CMK (cell line): Measurements from ENCODE around the gene ZFPM1.
"Not testable (repeated sequence)": the region's sequence is repeated elsewhere in the genome, so short reads cannot be mapped to it uniquely, and the experiment has no call there.

Experiments
- DNase-seq: peaks from one replicate; pipeline ENCODE4 v3.0.0-alpha.2; 2010; ENCODE audit warnings: low read depth

Gene ZFPM1

DNA sequence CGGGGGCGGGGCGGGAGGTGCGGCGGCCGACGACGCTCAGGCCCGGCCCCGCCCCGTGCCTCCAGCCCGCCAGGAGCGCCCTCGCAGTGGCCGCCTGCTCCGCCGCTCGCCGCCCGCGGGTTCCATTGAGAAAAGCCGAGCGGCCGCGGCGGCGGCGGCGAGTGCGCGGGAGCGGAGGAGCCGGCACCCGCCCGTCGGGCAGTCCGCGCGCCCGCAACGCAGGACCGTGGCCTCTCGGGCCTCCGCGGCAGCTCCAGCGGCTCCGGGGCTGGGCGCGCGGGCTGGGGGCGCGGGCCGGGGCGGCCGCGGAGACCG, at the start of gene ZFPM1:
TSS of gene ZFPM1 (plus strand) at position 64 of the 315 bp plus-strand sequence. CDS start 359 bp downstream, outside the sequence.
- DNase-seq = no peak

DNA sequence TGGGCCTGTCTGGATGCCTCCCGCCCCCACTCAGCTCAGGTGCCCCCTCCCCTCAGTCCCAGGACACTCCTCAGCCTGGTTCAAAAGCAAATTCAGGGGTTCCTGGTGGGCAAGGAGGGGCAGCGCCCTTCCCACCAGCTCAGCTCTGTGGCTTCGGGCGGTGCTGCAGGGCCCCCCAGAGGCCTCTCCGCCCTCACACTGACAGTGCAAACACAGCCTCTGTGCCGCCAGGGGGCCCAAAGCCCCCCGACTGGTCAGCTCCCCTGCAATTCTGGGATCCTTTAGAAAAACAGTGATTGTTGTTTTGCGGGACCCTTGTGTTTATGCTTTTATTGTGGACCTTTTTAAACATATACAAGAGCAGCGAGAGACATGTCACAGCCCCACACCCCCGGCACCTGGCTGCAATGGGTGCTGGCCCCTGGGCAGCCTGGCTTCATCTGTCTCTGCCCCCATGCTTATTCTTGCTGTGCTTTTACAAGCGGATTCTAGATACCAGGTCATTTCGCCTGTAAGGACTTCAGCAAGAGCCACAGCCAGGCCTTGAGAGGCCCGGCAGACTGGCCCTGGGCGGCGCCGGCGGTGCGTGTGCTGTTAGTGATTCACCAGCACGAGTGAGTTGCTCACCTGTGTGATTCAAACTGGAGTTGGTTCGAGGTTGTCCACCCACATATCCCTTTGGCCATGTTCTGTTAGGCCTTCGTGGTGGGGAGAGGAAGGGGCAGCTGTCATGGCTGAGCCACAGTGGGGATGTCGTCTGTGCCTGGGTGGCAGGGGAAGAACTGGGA, 49.1 kb upstream of the ZFPM1 start:
- DNase-seq = no peak

DNA sequence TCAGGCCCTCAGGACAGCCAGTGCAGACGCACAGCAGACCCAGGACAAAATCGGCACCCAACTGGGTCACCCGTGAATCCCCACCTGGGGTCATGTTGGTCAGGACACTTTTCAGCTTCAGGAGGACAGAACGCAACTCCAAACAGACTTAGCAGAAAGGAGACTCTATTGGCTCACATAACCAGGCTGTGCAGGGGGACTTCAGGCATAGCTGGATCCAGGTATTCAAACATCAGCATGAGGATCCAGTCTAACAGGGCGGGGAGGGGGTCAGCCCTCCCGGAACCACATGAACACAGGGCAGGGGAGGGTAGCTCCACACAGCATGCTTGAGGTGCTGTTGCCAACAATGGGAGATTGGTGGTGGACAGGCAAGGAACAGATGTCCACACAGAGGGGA, 48.3 kb upstream of the ZFPM1 start:
- DNase-seq = no peak

DNA sequence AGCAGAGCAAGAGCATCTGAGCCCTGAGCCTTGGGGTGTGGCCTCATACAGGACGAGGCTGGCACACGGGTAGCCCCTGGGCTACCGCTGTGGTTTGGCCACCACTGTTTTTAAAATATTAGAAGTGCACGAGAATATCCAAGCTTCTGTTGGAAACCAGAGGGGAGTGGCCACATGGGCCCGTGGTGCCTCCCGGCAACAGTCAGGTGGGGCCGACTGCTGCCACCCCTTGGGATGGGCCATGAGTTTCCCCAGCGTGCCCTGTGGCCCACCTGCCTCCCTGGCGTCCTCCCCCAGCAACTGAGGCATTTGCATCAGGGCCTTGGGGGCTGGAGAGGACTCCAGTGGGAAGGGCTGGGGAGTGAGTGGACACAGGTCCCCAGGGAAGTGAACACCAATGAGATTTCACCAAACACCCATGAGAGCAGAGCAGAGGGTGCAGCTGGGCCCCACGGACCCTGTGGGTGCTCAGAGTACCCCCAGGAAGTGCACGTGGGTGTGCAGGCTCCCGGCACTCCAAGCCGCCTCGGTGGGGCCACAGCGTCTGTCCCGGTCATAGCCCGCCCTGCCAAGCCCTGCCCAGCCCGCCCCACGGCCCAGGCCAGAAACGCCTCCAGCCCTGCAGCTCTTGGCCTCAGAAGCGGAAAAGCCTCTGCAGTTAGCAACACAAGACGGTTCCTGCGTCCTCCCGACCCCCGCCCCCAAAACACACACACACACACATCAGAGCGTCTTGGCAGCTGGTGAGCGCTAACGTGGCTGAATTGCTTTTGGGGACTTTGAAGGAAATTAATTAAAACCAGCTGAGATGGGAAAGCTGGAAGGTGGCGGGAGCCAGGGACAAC, 47.6 kb upstream of the ZFPM1 start:
- DNase-seq = no peak

DNA sequence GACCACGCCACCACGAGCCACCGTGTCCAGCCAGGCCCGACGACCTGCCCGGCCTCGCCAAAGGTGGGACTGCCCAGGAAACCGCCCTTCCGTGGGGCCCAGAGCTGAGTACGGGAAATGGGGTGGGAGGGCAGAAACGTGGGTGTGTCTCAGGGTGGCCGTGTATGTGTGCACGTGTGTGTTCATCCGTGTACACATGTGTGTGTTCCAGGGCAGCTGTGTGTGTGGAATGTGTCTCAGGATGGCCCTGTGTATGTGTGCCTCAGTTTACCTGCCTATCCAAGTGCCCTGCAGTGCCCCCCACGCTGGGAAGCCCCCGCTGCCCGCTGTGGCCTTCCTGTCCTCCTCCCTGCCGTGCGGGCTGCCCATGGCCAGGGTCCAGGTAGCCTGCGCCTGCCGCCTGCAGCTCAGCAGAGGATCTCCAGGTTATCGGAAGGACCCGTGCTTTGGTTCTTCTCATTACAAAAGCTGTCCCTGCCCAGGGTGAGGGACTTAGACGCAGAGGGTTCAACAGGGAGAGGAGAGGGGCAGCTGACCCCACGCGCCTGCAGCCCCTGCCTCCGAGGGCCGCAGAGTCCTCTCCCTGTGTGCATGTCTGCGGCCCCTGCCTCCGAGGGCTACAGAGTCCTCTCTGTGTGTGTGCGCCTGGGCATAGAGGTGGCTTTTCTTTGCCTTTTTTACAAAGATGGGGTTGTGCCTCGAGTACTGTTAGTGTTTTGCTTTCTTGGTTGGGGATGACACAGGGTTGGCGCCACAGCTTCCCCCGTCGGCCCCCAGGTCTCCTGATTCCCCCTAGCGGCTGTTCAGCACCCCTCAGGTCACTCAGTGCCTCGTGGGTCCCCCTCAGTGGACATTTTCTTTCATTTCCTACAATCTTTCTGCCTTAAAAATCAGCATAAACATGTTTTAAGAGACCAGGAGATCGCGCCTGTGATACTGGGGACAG, 46.7 kb upstream of the ZFPM1 start:
- no peak for DNase-seq

DNA sequence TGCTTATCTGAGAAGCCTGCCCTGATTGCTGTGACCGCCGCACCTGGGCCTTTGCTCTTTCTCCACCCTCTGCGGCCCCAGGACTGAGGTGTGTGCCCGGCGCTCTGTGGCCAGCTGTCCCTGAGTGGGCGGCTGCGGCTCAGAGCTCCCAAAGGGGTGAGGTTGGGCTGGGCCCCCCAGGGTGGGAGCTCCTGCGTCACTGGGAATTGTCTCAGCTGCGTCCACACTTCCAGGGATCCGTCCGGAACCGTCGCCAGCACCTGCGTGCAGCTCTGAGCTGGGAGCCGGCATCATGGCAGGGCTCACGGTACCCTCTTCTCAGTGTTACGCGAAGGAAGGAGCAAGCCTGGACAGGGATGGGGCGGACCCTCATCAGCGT, 46.0 kb upstream of the ZFPM1 start:
- no peak for DNase-seq

DNA sequence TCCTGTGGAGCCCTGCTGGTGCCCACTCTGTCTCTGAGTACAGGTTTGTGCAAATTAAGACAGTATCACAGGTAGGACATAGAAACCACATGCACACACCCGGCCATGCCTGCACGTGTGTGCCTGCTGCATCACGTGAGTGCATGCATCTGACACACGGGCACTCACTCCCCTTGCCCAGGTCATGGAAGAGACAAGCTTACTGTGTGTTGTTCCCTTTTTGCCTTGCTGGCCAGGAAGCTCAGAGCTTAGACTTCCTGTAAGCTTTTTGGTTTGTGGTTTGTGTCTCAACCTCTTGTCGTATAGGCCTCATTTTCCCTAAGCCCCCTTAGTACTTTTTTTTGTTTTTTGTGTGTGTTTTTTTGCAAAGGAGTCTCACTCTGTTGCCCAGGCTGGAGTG, 45.3 kb upstream of the ZFPM1 start:
- DNase-seq = no peak

DNA sequence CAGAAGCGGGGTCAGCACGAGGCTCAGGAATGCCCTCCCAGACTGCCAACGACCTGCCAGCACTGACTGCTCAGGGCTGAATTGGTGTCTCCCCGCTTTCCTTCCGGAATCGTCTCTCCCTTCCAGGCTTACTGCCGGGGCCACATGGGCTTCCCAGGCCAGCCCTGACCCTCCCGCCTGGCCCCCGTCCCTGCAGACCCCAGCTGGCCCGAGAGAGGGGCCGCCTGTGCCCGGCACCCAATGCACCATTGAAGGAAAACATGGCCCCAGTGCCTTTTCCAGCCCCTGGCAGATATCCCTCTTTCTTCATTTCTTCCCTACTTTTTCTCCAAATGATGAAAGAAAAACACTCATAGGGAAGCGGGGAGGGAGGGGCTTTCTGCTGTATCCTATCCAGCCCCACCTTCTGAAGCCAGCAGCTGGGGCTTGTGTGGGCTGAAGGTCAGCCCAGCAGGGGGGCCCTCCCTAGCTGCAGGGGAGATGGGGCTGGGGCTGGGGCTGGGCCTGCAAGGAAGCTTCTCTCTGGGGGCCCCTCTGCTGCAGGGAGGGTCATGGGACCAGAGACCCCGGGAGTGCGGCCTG, 44.4 kb upstream of the ZFPM1 start:
- no peak for DNase-seq

DNA sequence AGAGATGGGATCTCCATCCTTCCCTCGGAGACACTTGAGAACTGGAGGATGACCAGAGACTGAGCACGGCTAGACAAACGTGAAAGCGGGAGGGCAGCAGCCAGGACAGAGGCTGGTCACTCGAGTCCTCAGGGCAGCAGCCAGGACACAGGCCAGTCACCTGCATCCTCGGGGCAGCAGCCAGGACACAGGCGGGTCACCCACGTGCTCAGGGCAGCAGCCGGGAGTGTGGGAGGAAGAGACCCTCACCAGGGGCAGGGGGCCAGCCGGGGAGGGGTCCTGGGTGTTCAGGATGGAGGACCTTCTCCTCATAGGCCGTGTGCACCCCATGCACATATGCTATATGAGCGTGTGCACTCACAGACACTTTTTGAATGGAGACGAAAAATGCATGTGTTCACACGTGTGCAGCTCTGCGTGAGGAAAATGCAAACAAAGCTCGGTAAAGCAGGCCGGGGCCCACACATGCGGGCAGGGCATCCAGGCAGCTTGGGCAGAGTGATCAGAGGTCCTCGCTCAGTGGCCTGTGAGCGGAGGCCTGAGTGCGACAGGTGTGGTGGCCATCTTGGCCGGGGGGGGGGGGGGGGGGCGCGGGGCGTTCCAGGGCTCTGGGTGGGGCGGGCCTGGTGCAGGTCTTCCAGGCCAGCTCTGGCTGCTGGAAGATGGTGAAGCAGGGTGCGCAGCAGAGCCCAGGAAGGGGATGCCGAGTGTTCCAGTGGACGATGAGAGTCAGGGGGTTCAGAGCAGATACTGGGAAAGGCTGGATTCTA, 43.6 kb upstream of the ZFPM1 start:
- no peak for DNase-seq

DNA sequence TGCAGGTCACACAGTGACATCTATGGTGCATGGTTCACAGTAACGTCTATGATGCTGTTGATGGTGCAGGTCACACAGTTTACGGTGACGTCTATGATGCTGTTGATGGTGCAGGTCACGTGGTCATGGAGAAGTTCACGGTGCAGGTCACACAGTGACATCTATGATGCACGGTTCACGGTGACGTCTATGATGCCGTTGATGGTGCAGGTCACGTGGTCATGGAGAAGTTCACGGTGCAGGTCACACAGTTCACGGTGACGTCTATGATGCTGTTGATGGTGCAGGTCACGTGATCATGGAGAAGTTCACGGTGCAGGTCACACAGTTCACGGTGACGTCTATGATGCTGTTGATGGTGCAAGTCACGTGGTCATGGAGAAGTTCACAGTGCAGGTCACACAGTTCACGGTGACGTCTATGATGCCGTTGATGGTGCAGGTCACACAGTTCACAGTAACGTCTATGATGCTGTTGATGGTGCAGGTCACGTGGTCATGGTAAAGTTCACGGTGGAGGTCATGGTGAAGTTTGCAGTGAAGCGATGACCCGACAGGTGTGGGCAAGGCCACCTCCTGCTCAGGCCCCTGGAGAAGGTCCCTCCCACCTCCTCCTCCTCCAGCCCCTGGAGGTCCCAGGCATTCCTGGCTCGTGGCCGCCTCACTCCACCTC, 42.6 kb upstream of the ZFPM1 start:
- DNase-seq = not testable (repeated sequence)

DNA sequence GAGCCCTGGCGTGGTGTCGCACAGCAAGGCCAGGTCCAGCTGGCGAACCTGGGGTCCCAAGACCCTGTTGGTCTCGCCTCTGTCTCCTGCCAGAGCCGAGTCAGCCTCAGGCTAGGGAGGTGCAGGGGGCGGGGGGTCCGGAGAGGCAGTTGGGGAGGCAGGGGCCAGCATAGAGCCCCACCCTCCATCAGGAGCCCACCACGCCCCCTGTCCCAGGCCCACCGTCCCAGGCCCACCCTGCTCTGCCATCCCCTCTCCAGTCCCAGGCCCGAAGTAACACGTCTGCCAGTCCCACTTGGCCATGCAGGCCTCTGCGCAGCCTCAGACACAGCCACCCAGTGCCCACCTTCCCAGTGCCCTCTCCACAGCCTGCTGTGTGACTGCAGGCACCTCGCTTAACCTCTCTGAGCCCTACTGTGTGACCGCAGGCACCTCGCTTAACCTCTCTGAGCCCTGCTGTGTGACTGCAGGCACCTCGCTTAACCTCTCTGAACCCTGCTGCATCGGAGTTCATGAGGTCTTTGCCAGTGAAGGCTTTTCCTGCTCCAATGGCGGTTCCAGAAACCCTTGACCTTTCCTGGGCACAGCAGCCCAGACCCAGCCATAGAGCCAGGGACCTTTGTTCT, 41.0 kb upstream of the ZFPM1 start:
- DNase-seq = no peak

DNA sequence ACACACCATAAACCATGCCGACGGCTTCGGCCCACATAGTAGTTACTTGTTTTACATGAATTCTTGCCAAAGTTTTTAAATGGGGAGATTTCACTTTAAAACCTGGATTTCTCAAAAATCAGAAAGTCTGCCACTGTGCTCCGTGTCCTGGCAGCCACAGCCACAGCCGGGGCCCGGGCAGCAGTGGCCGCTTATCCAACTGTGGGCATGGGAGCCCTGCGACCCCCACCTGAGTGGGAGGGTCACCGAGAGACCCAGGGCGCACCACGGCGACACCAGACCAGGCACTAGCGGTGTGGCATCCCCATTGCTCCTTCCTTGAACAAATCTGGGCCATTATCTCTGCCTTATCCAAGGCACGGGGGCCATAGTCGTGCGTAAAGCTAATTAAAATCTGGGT, 40.3 kb upstream of the ZFPM1 start:
- DNase-seq = no peak

DNA sequence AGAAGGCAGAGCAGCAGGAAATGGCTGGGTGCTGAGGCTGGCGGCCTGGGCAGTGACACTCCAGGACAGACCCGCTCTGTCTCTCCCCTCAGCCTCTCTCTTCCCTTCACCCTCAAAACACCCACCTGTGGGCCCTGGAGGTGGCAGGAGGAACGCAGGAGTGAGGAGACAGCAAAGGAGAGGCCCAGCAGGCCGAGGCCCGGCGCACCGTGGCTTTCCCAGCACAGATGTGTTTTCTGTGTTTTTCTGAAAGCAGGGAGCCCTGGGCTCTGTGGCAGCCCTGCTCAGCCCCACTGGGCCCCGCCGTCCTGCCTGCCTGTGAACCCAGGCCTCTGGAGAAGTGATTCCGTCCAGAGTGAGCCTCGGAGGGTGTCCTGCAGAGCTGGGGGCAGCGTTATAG, 39.8 kb upstream of the ZFPM1 start:
- DNase-seq = no peak

DNA sequence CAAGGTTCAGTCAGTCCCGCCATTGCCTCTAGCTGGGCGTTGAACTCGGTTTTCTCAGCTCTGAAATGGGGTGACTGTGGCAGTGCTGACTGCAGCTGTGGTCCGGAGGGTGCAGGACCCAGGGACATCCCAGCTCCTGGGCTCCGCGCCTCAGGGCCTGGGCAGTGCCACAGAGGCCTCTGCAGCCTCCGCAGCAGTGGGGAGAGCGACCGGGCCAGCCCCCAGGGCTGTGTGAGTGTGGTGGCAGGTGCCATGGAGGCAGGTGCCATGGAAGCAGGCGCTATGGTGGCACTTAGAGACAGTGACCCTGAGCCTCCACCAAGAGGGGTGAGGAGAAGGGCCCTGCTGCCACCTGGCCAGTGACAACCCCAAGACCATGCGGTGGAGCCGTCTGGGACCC, 39.4 kb upstream of the ZFPM1 start:
- no peak for DNase-seq

DNA sequence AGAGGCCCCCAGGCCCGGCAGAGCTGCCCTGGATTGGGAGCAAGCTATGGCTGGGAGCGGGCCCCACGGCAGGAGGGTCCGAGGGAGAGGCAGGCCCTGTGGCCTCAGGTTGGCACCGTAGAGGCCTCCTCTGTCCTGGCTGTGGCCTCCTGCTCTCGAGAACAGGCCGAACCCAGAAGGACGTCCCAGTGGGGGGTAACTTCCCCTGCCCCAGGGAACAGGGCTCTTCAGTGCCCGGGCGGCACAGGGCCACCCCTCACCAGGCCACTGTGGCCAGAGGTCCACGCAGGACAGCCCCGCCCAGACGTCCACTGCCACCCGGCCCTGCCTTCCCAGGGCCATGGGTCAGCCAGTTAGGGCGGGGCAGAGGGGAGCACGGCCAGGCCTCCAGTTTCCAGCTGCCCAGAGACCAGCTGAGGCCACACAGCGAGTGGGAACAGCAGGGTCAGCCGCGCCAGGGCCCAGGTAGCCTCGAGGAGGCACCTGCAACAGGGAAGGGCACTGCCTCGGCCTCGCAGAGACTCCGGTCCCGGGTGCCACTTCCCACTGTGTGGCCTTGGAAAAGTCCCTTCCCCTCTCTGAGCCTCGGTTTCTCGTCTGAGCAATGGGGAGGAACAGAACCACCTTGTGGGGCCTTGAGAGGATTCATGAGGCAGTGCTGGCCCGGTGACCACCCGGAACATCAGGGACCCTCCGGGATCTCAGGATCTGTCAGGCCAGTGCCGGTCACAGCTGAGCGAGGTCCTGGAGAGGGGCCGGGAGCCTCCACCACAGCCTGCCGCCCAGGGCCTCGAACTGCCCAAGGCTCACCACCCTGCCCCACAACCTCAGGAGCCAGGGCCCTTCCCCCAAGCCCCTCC, 38.3 kb upstream of the ZFPM1 start:
- DNase-seq = no peak

DNA sequence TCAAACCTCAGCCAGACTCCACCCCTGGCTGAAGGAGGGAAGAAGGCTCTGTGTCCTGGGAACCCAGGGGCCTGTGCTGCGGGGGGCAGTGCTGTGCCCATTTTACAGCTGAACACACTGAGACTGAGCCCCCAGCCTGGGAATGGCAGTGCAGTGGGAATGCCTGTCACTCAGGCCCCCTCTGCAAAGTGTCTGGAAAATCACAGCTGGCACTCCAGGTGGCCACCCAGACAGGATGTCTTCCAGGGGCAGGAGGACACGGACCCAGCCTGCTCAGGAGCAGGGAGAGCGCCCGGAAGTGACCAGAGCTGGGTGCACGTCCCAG, 37.7 kb upstream of the ZFPM1 start:
- no peak for DNase-seq

DNA sequence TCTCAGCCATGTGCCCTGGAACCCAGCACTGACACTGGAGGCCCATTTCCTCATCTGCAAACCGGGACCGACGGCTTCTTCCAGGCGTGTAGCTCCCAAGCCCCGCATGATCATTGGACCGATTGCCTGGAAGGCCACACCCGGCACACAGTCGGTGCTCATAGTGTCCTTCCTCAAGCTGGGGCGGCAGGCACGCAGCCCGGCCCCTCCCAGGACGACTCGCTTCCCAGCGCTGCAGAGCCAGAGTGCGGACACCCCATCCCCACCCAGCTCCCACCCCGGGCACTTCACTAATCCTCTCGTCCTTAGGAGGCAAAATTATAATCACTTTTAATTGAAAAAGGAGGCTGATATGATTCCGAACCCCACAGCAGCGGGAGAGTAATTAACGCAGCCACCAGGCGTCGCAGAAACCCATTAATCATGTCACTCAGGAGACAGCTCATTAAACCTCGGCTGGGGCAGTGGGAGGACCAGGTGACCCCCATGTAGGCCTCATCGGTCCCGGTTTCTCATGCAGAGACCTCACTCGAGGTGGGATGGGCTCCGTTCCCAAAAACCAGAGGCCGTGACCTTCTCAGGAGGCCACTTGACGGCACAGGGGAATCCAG, 37.3 kb upstream of the ZFPM1 start:
- no peak for DNase-seq

DNA sequence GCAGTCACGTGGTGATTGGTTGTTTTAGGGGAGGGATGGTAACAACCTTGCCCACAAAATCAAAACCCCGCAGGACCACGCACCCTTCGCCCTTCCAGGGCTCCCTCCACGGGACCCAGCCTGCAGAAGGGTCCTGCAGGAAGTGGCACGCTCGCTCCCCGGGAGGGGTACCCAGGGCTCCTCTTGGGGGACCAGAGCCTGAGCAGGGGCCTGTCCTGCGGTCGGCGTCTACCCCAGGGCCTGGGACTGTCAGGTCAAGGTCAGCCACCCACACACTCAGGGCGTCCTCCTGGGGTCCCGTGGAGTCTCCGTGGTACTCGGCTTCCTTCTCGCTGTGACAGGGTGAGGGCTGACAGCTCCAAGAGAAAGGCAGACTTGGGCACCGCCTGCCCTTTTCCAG, 36.4 kb upstream of the ZFPM1 start:
- DNase-seq = no peak
